Measurements from ENCODE around the gene SMAD9. TPM values are rescaled to one million over a fixed set of nuclear protein-coding genes. Genes with fewer than 3 reads are reported as not detected.
A peak's percentile ranks its signal among the peaks of the same experiment; 100 is the strongest.

SMAD9 gene
- total and polyA plus RNA-seq, 8 donors, result 0.32 to 1.6 (median 1.0) TPM

- no peak for TF ChIP-seq CTCF (IDR thresholded peaks at IDR 0.05)
- Histone ChIP-seq H3K4me3 (no peak overlapping the region), H3K27ac (no peak overlapping the region), H3K36me3 (no peaks in the 10 kb centered on the region), H3K9me3 (no peaks in the 10 kb centered on the region), H3K27me3 (no peaks in the 10 kb centered on the region), H3K4me1 (no peaks in the 10 kb centered on the region)
- ATAC-seq (no peak), DNase-seq (no peak), FAIRE-seq (no peak)
- WGBS, 2 donors, result 47 to 62% methylated on average over 3 of the region's 3 CpGs
- intact Hi-C loops (cut with DNase I), result no loop called here
Measured at GRCh38 chr13:36924001-36924400, 4.0 kb upstream of the SMAD9 start.

GRCh38 chr13:36921631-36922301 lies 1.7 kb upstream of the SMAD9 start:
- WGBS, 2 donors, result 81 to 82% methylated on average over 10 of the region's 10 CpGs
- Histone ChIP-seq H3K4me3 (no peak overlapping the region), H3K36me3 (no peaks in the 10 kb centered on the region), H3K27ac (no peak overlapping the region), H3K9me3 (no peaks in the 10 kb centered on the region), H3K4me1 (no peaks in the 10 kb centered on the region), H3K27me3 (peaks cover 0 to 9% (median 4%) of the 10 kb centered on the region in 4 donors)
- no peak for TF ChIP-seq CTCF (IDR thresholded peaks at IDR 0.05)
- intact Hi-C loops (cut with DNase I), result no loop called here
- DNase-seq (no peak), ATAC-seq (no peak), FAIRE-seq (no peak)

- H3K9me3 ChIP-seq, result no peaks in the 10 kb centered on the region
- no peak for TF ChIP-seq CTCF (IDR thresholded peaks at IDR 0.05)
- no peak for FAIRE-seq
- intact Hi-C loops (cut with DNase I), result no loop called here
- DNase-seq, result no peak
- ATAC-seq, result no peak
- WGBS, 2 donors, result 49 to 55% methylated on average over 9 of the region's 9 CpGs
- no peaks in the 10 kb centered on the region for H3K36me3 ChIP-seq
- H3K4me1 ChIP-seq, result no peaks in the 10 kb centered on the region
- H3K4me3 ChIP-seq, result peak overlapping the region in 3 of 4 donors; percentile 37 to 55 (median 43)
- peaks cover 0 to 12% (median 4%) of the 10 kb centered on the region in 4 donors for H3K27me3 ChIP-seq
- H3K27ac ChIP-seq, result no peak overlapping the region
Measured at GRCh38 chr13:36920616-36921185, 663 bp upstream of the SMAD9 start.

GRCh38 chr13:36919171-36919832 lies 736 bp downstream of the SMAD9 start:
- Histone ChIP-seq H3K27me3 (peaks cover 0 to 12% (median 5%) of the 10 kb centered on the region in 4 donors), H3K9me3 (no peaks in the 10 kb centered on the region), H3K36me3 (no peaks in the 10 kb centered on the region), H3K27ac (peak overlapping the region in 1 of 4 donors; percentile 28), H3K4me3 (peak overlapping the region in 3 of 4 donors; percentile 37 to 55 (median 43)), H3K4me1 (no peaks in the 10 kb centered on the region)
- TF ChIP-seq CTCF (IDR thresholded peaks at IDR 0.05), result no peak
- FAIRE-seq, result no peak
- intact Hi-C loops (cut with DNase I), result no loop called here
- ATAC-seq, result peak; percentile 37 to 60 (median 46)
- DNase-seq, result peak in 5 of 6 donors; percentile 16 to 73 (median 23)
- WGBS, 2 donors, result 0 to 1% methylated on average over 35 to 51 of the region's 51 CpGs
